ENCODE measurements around the gene NID1.
A peak's percentile ranks its signal among the peaks of the same experiment; 100 is the strongest.

Gene NID1

GRCh38 chr1:235992868-235993267 lies 72.0 kb downstream of the NID1 start:
- DNase-seq: no peak
- Histone ChIP-seq H4K12ac (ENCODE audit: low read depth, low read length) (no peak overlapping the region), H2BK5ac (ENCODE audit: low read depth, low read length, poor library complexity) (no peak overlapping the region), H2BK120ac (ENCODE audit: insufficient read depth, low read length, poor library complexity) (no peak overlapping the region), H3K27me3 (ENCODE audit: insufficient read depth, low read length) (no peaks in the 10 kb centered on the region), H3K4ac (ENCODE audit: low read depth, low read length) (no peak overlapping the region), H2AK5ac (ENCODE audit: low read length) (no peak overlapping the region), H3K27ac (ENCODE audit: low read depth, low read length) (no peak overlapping the region), H3K18ac (ENCODE audit: low read length) (peak overlapping the region; percentile 20), H3K36me3 (ENCODE audit: control insufficient read depth in 1 of 2, insufficient read depth in 2 of 2, low read length in 2 of 2) (peaks cover 0 to 2% of the 10 kb centered on the region in 2 experiments), H4K91ac (ENCODE audit: low read depth, low read length) (no peak overlapping the region), H4K8ac (ENCODE audit: low read depth, low read length) (no peak overlapping the region), H3K4me3 (ENCODE audit: low read depth, low read length) (no peak overlapping the region), H3K4me2 (ENCODE audit: low read length) (no peak overlapping the region), H3K79me2 (ENCODE audit: control insufficient read depth, insufficient read depth, low read length, poor library complexity) (no peaks in the 10 kb centered on the region), H3K9me3 (ENCODE audit: insufficient read depth, low read depth, low read length) (peaks cover 6% of the 10 kb centered on the region), H3K14ac (ENCODE audit: low read length) (no peak overlapping the region), H3K9ac (ENCODE audit: low read length) (no peak overlapping the region), H2AFZ (ENCODE audit: insufficient read depth, low read length, poor library complexity) (no peak overlapping the region), H3K23ac (ENCODE audit: low read length) (no peak overlapping the region), H3K79me1 (ENCODE audit: low read length) (peaks cover 2% of the 10 kb centered on the region), H3K4me1 (ENCODE audit: control insufficient read depth in 1 of 2, insufficient read depth in 2 of 2, low read length in 2 of 2) (peaks cover 5 to 8% of the 10 kb centered on the region in 2 experiments), H2BK12ac (ENCODE audit: low read length) (no peak overlapping the region)
- WGBS (ENCODE audit: extremely low coverage, insufficient coverage, insufficient read length): no CpG with 5 or more reads among the region's 7 CpGs

GRCh38 chr1:235992346-235992745 lies 72.5 kb downstream of the NID1 start:
- no peak overlapping the region for H3K9ac ChIP-seq (ENCODE audit: low read length)
- DNase-seq: no peak
- H3K23ac ChIP-seq (ENCODE audit: low read length): no peak overlapping the region
- no peak overlapping the region for H3K4me3 ChIP-seq (ENCODE audit: low read depth, low read length)
- H3K14ac ChIP-seq (ENCODE audit: low read length): peak overlapping the region; percentile 7
- H4K91ac ChIP-seq (ENCODE audit: low read depth, low read length): no peak overlapping the region
- no peaks in the 10 kb centered on the region for H3K27me3 ChIP-seq (ENCODE audit: insufficient read depth, low read length)
- no peak overlapping the region for H2BK5ac ChIP-seq (ENCODE audit: low read depth, low read length, poor library complexity)
- H3K4me1 ChIP-seq (ENCODE audit: control insufficient read depth in 1 of 2, insufficient read depth in 2 of 2, low read length in 2 of 2): peaks cover 4 to 7% of the 10 kb centered on the region in 2 experiments
- no peak overlapping the region for H4K8ac ChIP-seq (ENCODE audit: low read depth, low read length)
- no peak overlapping the region for H3K4me2 ChIP-seq (ENCODE audit: low read length)
- no peak overlapping the region for H4K12ac ChIP-seq (ENCODE audit: low read depth, low read length)
- H3K4ac ChIP-seq (ENCODE audit: low read depth, low read length): no peak overlapping the region
- no peak overlapping the region for H2AFZ ChIP-seq (ENCODE audit: insufficient read depth, low read length, poor library complexity)
- no peak overlapping the region for H2BK12ac ChIP-seq (ENCODE audit: low read length)
- H3K79me2 ChIP-seq (ENCODE audit: control insufficient read depth, insufficient read depth, low read length, poor library complexity): no peaks in the 10 kb centered on the region
- WGBS (ENCODE audit: extremely low coverage, insufficient coverage, insufficient read length): no CpG with 5 or more reads among the region's 13 CpGs
- H2BK120ac ChIP-seq (ENCODE audit: insufficient read depth, low read length, poor library complexity): no peak overlapping the region
- peaks cover 6% of the 10 kb centered on the region for H3K9me3 ChIP-seq (ENCODE audit: insufficient read depth, low read depth, low read length)
- peaks cover 0 to 2% of the 10 kb centered on the region in 2 experiments for H3K36me3 ChIP-seq (ENCODE audit: control insufficient read depth in 1 of 2, insufficient read depth in 2 of 2, low read length in 2 of 2)
- H3K27ac ChIP-seq (ENCODE audit: low read depth, low read length): no peak overlapping the region
- no peak overlapping the region for H3K18ac ChIP-seq (ENCODE audit: low read length)
- H2AK5ac ChIP-seq (ENCODE audit: low read length): no peak overlapping the region
- H3K79me1 ChIP-seq (ENCODE audit: low read length): peaks cover 2% of the 10 kb centered on the region

- Histone ChIP-seq H3K27ac (ENCODE audit: low read depth, low read length) (no peak overlapping the region), H3K9ac (ENCODE audit: low read length) (no peak overlapping the region), H2AK5ac (ENCODE audit: low read length) (no peak overlapping the region), H4K8ac (ENCODE audit: low read depth, low read length) (no peak overlapping the region), H3K4ac (ENCODE audit: low read depth, low read length) (no peak overlapping the region), H2BK12ac (ENCODE audit: low read length) (no peak overlapping the region), H3K4me3 (ENCODE audit: low read depth, low read length) (no peak overlapping the region), H3K9me3 (ENCODE audit: insufficient read depth, low read depth, low read length) (peaks cover 6% of the 10 kb centered on the region), H3K36me3 (ENCODE audit: control insufficient read depth in 1 of 2, insufficient read depth in 2 of 2, low read length in 2 of 2) (peaks cover 0 to 2% of the 10 kb centered on the region in 2 experiments), H3K14ac (ENCODE audit: low read length) (no peak overlapping the region), H2BK5ac (ENCODE audit: low read depth, low read length, poor library complexity) (no peak overlapping the region), H3K23ac (ENCODE audit: low read length) (no peak overlapping the region), H3K27me3 (ENCODE audit: insufficient read depth, low read length) (no peaks in the 10 kb centered on the region), H2AFZ (ENCODE audit: insufficient read depth, low read length, poor library complexity) (no peak overlapping the region), H3K4me2 (ENCODE audit: low read length) (no peak overlapping the region), H3K4me1 (ENCODE audit: control insufficient read depth in 1 of 2, insufficient read depth in 2 of 2, low read length in 2 of 2) (peaks cover 4 to 7% of the 10 kb centered on the region in 2 experiments), H4K91ac (ENCODE audit: low read depth, low read length) (no peak overlapping the region), H3K18ac (ENCODE audit: low read length) (no peak overlapping the region), H3K79me1 (ENCODE audit: low read length) (peaks cover 2% of the 10 kb centered on the region), H2BK120ac (ENCODE audit: insufficient read depth, low read length, poor library complexity) (no peak overlapping the region), H4K12ac (ENCODE audit: low read depth, low read length) (no peak overlapping the region), H3K79me2 (ENCODE audit: control insufficient read depth, insufficient read depth, low read length, poor library complexity) (no peaks in the 10 kb centered on the region)
- peak in 1 of 2 donors; percentile 49 for DNase-seq
- WGBS (ENCODE audit: extremely low coverage, insufficient coverage, insufficient read length): no CpG with 5 or more reads among the region's 3 CpGs
These were observed 74.5 kb downstream of the NID1 start for GRCh38 chr1:235990330-235990795.

- H3K4me3 ChIP-seq (ENCODE audit: low read depth, low read length): no peak overlapping the region
- H2BK5ac ChIP-seq (ENCODE audit: low read depth, low read length, poor library complexity): no peak overlapping the region
- no peak for DNase-seq
- no peak overlapping the region for H3K4ac ChIP-seq (ENCODE audit: low read depth, low read length)
- H3K4me2 ChIP-seq (ENCODE audit: low read length): no peak overlapping the region
- no peak overlapping the region for H4K91ac ChIP-seq (ENCODE audit: low read depth, low read length)
- H4K12ac ChIP-seq (ENCODE audit: low read depth, low read length): no peak overlapping the region
- no peak overlapping the region for H3K9ac ChIP-seq (ENCODE audit: low read length)
- peaks cover 0 to 2% of the 10 kb centered on the region in 2 experiments for H3K36me3 ChIP-seq (ENCODE audit: control insufficient read depth in 1 of 2, insufficient read depth in 2 of 2, low read length in 2 of 2)
- H2AK5ac ChIP-seq (ENCODE audit: low read length): no peak overlapping the region
- peaks cover 4 to 7% of the 10 kb centered on the region in 2 experiments for H3K4me1 ChIP-seq (ENCODE audit: control insufficient read depth in 1 of 2, insufficient read depth in 2 of 2, low read length in 2 of 2)
- no peak overlapping the region for H3K18ac ChIP-seq (ENCODE audit: low read length)
- H3K27me3 ChIP-seq (ENCODE audit: insufficient read depth, low read length): no peaks in the 10 kb centered on the region
- no CpG with 5 or more reads among the region's 1 CpG for WGBS (ENCODE audit: extremely low coverage, insufficient coverage, insufficient read length)
- no peak overlapping the region for H2BK120ac ChIP-seq (ENCODE audit: insufficient read depth, low read length, poor library complexity)
- H3K14ac ChIP-seq (ENCODE audit: low read length): no peak overlapping the region
- H2BK12ac ChIP-seq (ENCODE audit: low read length): no peak overlapping the region
- peaks cover 6% of the 10 kb centered on the region for H3K9me3 ChIP-seq (ENCODE audit: insufficient read depth, low read depth, low read length)
- H3K23ac ChIP-seq (ENCODE audit: low read length): no peak overlapping the region
- no peak overlapping the region for H2AFZ ChIP-seq (ENCODE audit: insufficient read depth, low read length, poor library complexity)
- no peaks in the 10 kb centered on the region for H3K79me2 ChIP-seq (ENCODE audit: control insufficient read depth, insufficient read depth, low read length, poor library complexity)
- no peak overlapping the region for H4K8ac ChIP-seq (ENCODE audit: low read depth, low read length)
- no peak overlapping the region for H3K27ac ChIP-seq (ENCODE audit: low read depth, low read length)
- peaks cover 2% of the 10 kb centered on the region for H3K79me1 ChIP-seq (ENCODE audit: low read length)
These were observed 75.8 kb downstream of the NID1 start for GRCh38 chr1:235989105-235989504.

All from trophoblast cell (in vitro differentiated cells and primary cell).